ENCODE measurements around the gene TSPYL4. TPM values are rescaled to one million over a fixed set of nuclear protein-coding genes. Genes with fewer than 3 reads are reported as not detected.
A peak's percentile ranks its signal among the peaks of the same experiment; 100 is the strongest.

Gene TSPYL4
- total RNA-seq, 1 donor from 2014 or later, result 27.6 TPM

- Mint-ChIP-seq H3K9me3 (ENCODE audit: low read depth) (no peaks in the 10 kb centered on the region), H3K4me3 (ENCODE audit: unreplicated experiment) (peak overlapping the region; percentile 99), H3K36me3 (ENCODE audit: low read depth) (peaks cover 13% of the 10 kb centered on the region), H3K27ac (ENCODE audit: unreplicated experiment) (peak overlapping the region; percentile 98), H3K27me3 (ENCODE audit: low read depth) (no peaks in the 10 kb centered on the region), H3K4me1 (ENCODE audit: low read depth) (peaks cover 55% of the 10 kb centered on the region)
- no peak for DNase-seq (ENCODE audit: low spot score)
- no peak for TF ChIP-seq CTCF (IDR thresholded peaks at IDR 0.05)
Measured at GRCh38 chr6:116280161-116280932, 26.5 kb upstream of the TSPYL4 start.

GRCh38 chr6:116279232-116280160 lies 25.6 kb upstream of the TSPYL4 start, which contains the start of gene TSPYL1:
Gene TSPYL1, minus strand, starts transcription at chr6:116279930. Its CDS starts 100 bp downstream, at chr6:116279830.
- peak within 1 kb of the TSS; percentile 98 for H3K27ac Mint-ChIP-seq (ENCODE audit: unreplicated experiment)
- peaks cover 59% of the 10 kb centered on the region for H3K4me1 Mint-ChIP-seq (ENCODE audit: low read depth)
- peak within 1 kb of the TSS; percentile 99 for H3K4me3 Mint-ChIP-seq (ENCODE audit: unreplicated experiment)
- DNase-seq (ENCODE audit: low spot score), result peak; percentile 97
- no peaks in the 10 kb centered on the region for H3K9me3 Mint-ChIP-seq (ENCODE audit: low read depth)
- H3K27me3 Mint-ChIP-seq (ENCODE audit: low read depth), result no peaks in the 10 kb centered on the region
- H3K36me3 Mint-ChIP-seq (ENCODE audit: low read depth), result peaks cover 14% of the 10 kb centered on the region
- peak; percentile 48 for TF ChIP-seq CTCF (IDR thresholded peaks at IDR 0.05)

- TF ChIP-seq CTCF (IDR thresholded peaks at IDR 0.05), result no peak
- Mint-ChIP-seq H3K9me3 (ENCODE audit: low read depth) (no peaks in the 10 kb centered on the region), H3K27me3 (ENCODE audit: low read depth) (no peaks in the 10 kb centered on the region), H3K36me3 (ENCODE audit: low read depth) (peaks cover 14% of the 10 kb centered on the region), H3K27ac (ENCODE audit: unreplicated experiment) (peak overlapping the region; percentile 98), H3K4me3 (ENCODE audit: unreplicated experiment) (peak overlapping the region; percentile 99), H3K4me1 (ENCODE audit: low read depth) (peaks cover 59% of the 10 kb centered on the region)
- peak; percentile 49 for DNase-seq (ENCODE audit: low spot score)
Measured at GRCh38 chr6:116278854-116279231, 25.0 kb upstream of the TSPYL4 start.

GRCh38 chr6:116278481-116278829 lies 24.6 kb upstream of the TSPYL4 start:
- DNase-seq (ENCODE audit: low spot score), result no peak
- H3K9me3 Mint-ChIP-seq (ENCODE audit: low read depth), result no peaks in the 10 kb centered on the region
- TF ChIP-seq CTCF (IDR thresholded peaks at IDR 0.05), result no peak
- H3K36me3 Mint-ChIP-seq (ENCODE audit: low read depth), result peaks cover 15% of the 10 kb centered on the region
- peaks cover 59% of the 10 kb centered on the region for H3K4me1 Mint-ChIP-seq (ENCODE audit: low read depth)
- no peaks in the 10 kb centered on the region for H3K27me3 Mint-ChIP-seq (ENCODE audit: low read depth)
- peak overlapping the region; percentile 98 for H3K27ac Mint-ChIP-seq (ENCODE audit: unreplicated experiment)
- H3K4me3 Mint-ChIP-seq (ENCODE audit: unreplicated experiment), result peak overlapping the region; percentile 99

GRCh38 chr6:116277124-116277523 lies 23.2 kb upstream of the TSPYL4 start:
- peaks cover 56% of the 10 kb centered on the region for H3K4me1 Mint-ChIP-seq (ENCODE audit: low read depth)
- no peak for DNase-seq (ENCODE audit: low spot score)
- H3K36me3 Mint-ChIP-seq (ENCODE audit: low read depth), result peaks cover 16% of the 10 kb centered on the region
- peak overlapping the region; percentile 11 for H3K27ac Mint-ChIP-seq (ENCODE audit: unreplicated experiment)
- H3K4me3 Mint-ChIP-seq (ENCODE audit: unreplicated experiment), result peak overlapping the region; percentile 99
- no peaks in the 10 kb centered on the region for H3K27me3 Mint-ChIP-seq (ENCODE audit: low read depth)
- TF ChIP-seq CTCF (IDR thresholded peaks at IDR 0.05), result no peak
- H3K9me3 Mint-ChIP-seq (ENCODE audit: low read depth), result no peaks in the 10 kb centered on the region
